IMR-90 (cell line): ENCODE measurements around the gene CENPP. TPM values are rescaled to one million over a fixed set of nuclear protein-coding genes. Genes with fewer than 3 reads are reported as not detected.
A peak's percentile ranks its signal among the peaks of the same experiment; 100 is the strongest.

Source experiments
- ATAC-seq: fragments of 200-7000 bp; cut with Tn5 transposase; 2 replicates; pipeline ENCODE4 v1.9.1; 2020; ENCODE audit warnings: low read depth, mild to moderate bottlenecking, moderate library complexity
- BruUV-seq: library from RNA; stranded (reverse); fragments of 400-500 nt; replicated peaks from 2 replicates; lab custom pipeline; 2021; lab: Mats Ljungman, UMichigan
- CTCF ChIA-PET: fragments of 300-600 bp; formaldehyde crosslinking; extraction: SDS; loops from one replicate; lab custom pipeline; 2021; ENCODE audit warnings: antibody characterized with exemption; lab: Yijun Ruan, JAX
- POLR2A ChIA-PET: fragments of 300-600 bp; sonication (Branson Sonifier 250); formaldehyde crosslinking; loops from one replicate; lab custom pipeline; 2022; ENCODE audit warnings: antibody characterized with exemption; ENCODE audit not compliant: unreplicated experiment; lab: Charles Lee
- DNase-seq: peaks from one replicate; pipeline ENCODE4 v3.0.0; 2013
- H2AFZ ChIP-seq: replicated peaks from 2 replicates; pipeline ENCODE3; 2013; ENCODE audit warnings: low read length, mild to moderate bottlenecking; ENCODE audit not compliant: poor library complexity
- H2AK5ac ChIP-seq: 2 replicates; pipeline ENCODE4 v1.6.1; 2013; ENCODE audit warnings: low read depth, low read length, inconsistent platforms
- H2AK9ac ChIP-seq: replicated peaks from 2 replicates; pipeline ENCODE3; 2013; ENCODE audit warnings: mild to moderate bottlenecking, low read depth, low read length, moderate library complexity; ENCODE audit not compliant: poor library complexity
- H2BK120ac ChIP-seq: 2 replicates; pipeline ENCODE4 v1.6.1; 2013; ENCODE audit warnings: low read depth, low read length, inconsistent platforms
- H2BK15ac ChIP-seq: 3 replicates; pipeline ENCODE4 v1.6.1; 2013; ENCODE audit warnings: low read depth, low read length, inconsistent platforms
- H2BK20ac ChIP-seq: 2 replicates; pipeline ENCODE4 v1.6.1; 2013; ENCODE audit warnings: low read depth, mild to moderate bottlenecking, inconsistent platforms, low read length, moderate library complexity
- H2BK5ac ChIP-seq: 2 replicates; pipeline ENCODE4 v1.6.1; 2013; ENCODE audit warnings: mild to moderate bottlenecking, low read depth, low read length, inconsistent platforms; ENCODE audit not compliant: poor library complexity, severe bottlenecking
- H3K14ac ChIP-seq: replicated peaks from 2 replicates; pipeline ENCODE4 v1.6.1; 2013; ENCODE audit warnings: low read depth, low read length, inconsistent platforms
- H3K18ac ChIP-seq: 2 replicates; pipeline ENCODE4 v1.6.1; 2013; ENCODE audit warnings: low read depth, low read length, control low read depth
- H3K23ac ChIP-seq: 2 replicates; pipeline ENCODE4 v1.6.1; 2013; ENCODE audit warnings: low read depth, low read length, inconsistent platforms
- H3K27ac ChIP-seq: 2 replicates; pipeline ENCODE4 v1.5.1; 2013; ENCODE audit warnings: mild to moderate bottlenecking, control low read depth, low read length; ENCODE audit not compliant: insufficient read depth
- H3K27me3 ChIP-seq: 2 replicates; pipeline ENCODE4 v1.6.1; 2013; ENCODE audit warnings: low read length; ENCODE audit not compliant: control insufficient read depth, insufficient read depth
- H3K36me3 ChIP-seq: 2 replicates; pipeline ENCODE4 v1.6.1; 2013; ENCODE audit warnings: low read length, mixed read lengths; ENCODE audit not compliant: control insufficient read depth, insufficient read depth
- H3K4ac ChIP-seq: 2 replicates; pipeline ENCODE4 v1.6.1; 2013; ENCODE audit warnings: low read depth, low read length, inconsistent platforms
- H3K4me1 ChIP-seq: 2 replicates; pipeline ENCODE4 v1.6.1; 2013; ENCODE audit warnings: low read length, mixed read lengths; ENCODE audit not compliant: control insufficient read depth, insufficient read depth
- H3K4me2 ChIP-seq: 2 replicates; pipeline ENCODE4 v1.6.1; 2013; ENCODE audit warnings: low read depth, mild to moderate bottlenecking, control low read depth, low read length, moderate library complexity
- H3K4me3 ChIP-seq: 2 replicates; pipeline ENCODE4 v1.5.1; 2013; ENCODE audit warnings: low read depth, mild to moderate bottlenecking, control low read depth, low read length, moderate library complexity; ENCODE audit not compliant: insufficient read depth
- H3K56ac ChIP-seq: 2 replicates; pipeline ENCODE4 v1.6.1; 2013; ENCODE audit warnings: low read length, inconsistent platforms; ENCODE audit not compliant: insufficient read depth; ENCODE audit errors: extremely low read depth
- H3K79me1 ChIP-seq, 2 experiments: 2 replicates each; pipeline ENCODE4 v1.6.1; 2013; ENCODE audit warnings: low read length in 2 of 2, inconsistent platforms in 1 of 2, low read depth in 1 of 2
- H3K9ac ChIP-seq: 2 replicates; pipeline ENCODE4 v1.6.1; 2013; ENCODE audit warnings: low read depth, low read length, control low read depth
- H3K9me1 ChIP-seq: 2 replicates; pipeline ENCODE4 v1.6.1; 2013; ENCODE audit warnings: low read length, inconsistent platforms; ENCODE audit not compliant: insufficient read depth
- H3K9me3 ChIP-seq: 2 replicates; pipeline ENCODE4 v1.6.1; 2013; ENCODE audit warnings: low read length; ENCODE audit not compliant: control insufficient read depth, insufficient read depth
- H4K20me1 ChIP-seq: 2 replicates; pipeline ENCODE4 v1.6.1; 2013; ENCODE audit warnings: low read length, inconsistent platforms; ENCODE audit not compliant: insufficient read depth
- H4K5ac ChIP-seq: 2 replicates; pipeline ENCODE4 v1.6.1; 2013; ENCODE audit warnings: mild to moderate bottlenecking, low read depth, low read length, control low read depth
- H4K8ac ChIP-seq, 2 experiments: 2 replicates each; pipeline ENCODE4 v1.6.1; 2013; ENCODE audit warnings: low read depth in 2 of 2, low read length in 2 of 2, control low read depth in 1 of 2, inconsistent platforms in 1 of 2
- H4K91ac ChIP-seq: 2 replicates; pipeline ENCODE4 v1.6.1; 2013; ENCODE audit warnings: low read depth, low read length, inconsistent platforms; ENCODE audit not compliant: insufficient read depth
- MXI1 ChIP-seq: IDR thresholded peaks from 2 replicates; pipeline ENCODE4 v1.6.1; 2012; ENCODE audit warnings: low read depth, mild to moderate bottlenecking, low read length, moderate library complexity, borderline replicate concordance
- RFX5 ChIP-seq: IDR thresholded peaks from 2 replicates; pipeline ENCODE4 v1.8.0; 2012; ENCODE audit warnings: low read depth, mild to moderate bottlenecking, low read length, moderate library complexity
- dilution Hi-C: fragments of 300-500 bp; cut with HindIII; formaldehyde crosslinking; loops from one replicate; pipeline ENCODE4 v1.14.3; 2018; ENCODE audit warnings: low sequenced_read_pairs; ENCODE audit not compliant: unreplicated experiment
- in situ Hi-C: fragments of 300-500 bp; cut with MboI; formaldehyde crosslinking; loops from 3 replicates; pipeline ENCODE4 v1.14.3; 2019; ENCODE audit warnings: low sequenced_read_pairs, inconsistent platforms, mixed read lengths
- intact Hi-C: fragments of 100-400 bp; cut with micrococcal nuclease; formaldehyde crosslinking; loops from 2 replicates; pipeline ENCODE4 v1.10.0; 2022
- polyA plus RNA-seq, 3 experiments: library from polyadenylated mRNA; depleted of rRNA; stranded (reverse); fragments of >200 nt; gene quantifications; 2 replicates each; pipeline ENCODE4 v1.2.3, GENCODE V29; 2012; ENCODE audit warnings: low replicate concordance in 1 of 3
- total RNA-seq: library from RNA; depleted of rRNA; stranded (reverse); fragments of >200 nt; gene quantifications from 2 replicates; pipeline ENCODE4 v1.2.3, GENCODE V29; 2012
- TF ChIP-seq, protein P1 (sequence below): conservative IDR thresholded peaks from 2 replicates; pipeline ENCODE4 v1.5.1; 2012; ENCODE audit warnings: mild to moderate bottlenecking, low read depth, low read length, improper control_type of control experiment

Gene CENPP
- total and polyA plus RNA-seq, 2 of the 4 experiments (the other 2 are of a cell fraction): 1.4 to 2.0 TPM

GRCh38 chr9:92308893-92309292 lies 16.9 kb upstream of the CENPP start:
- Histone ChIP-seq H3K14ac (no peak overlapping the region), H3K9me1 (0 out of 2 replicates have a peak, but pooled peaks cover 6% of the 10 kb centered on the region), H4K20me1 (no peaks in the 10 kb centered on the region; the same call in 1 of the 2 replicates), H3K9ac (no peak overlapping the region), H4K8ac (no peak overlapping the region), H3K9me3 (no peaks in the 10 kb centered on the region), H3K27ac (no peak overlapping the region), H3K23ac (no peak overlapping the region), H3K4ac (no peak overlapping the region), H2AK5ac (no peak overlapping the region), H2BK120ac (no peak overlapping the region), H2AK9ac (no peak overlapping the region), H3K4me1 (peaks cover 3% of the 10 kb centered on the region), H4K91ac (no peak overlapping the region), H3K56ac (no peak overlapping the region), H3K4me3 (no peak overlapping the region), H3K27me3 (no peaks in the 10 kb centered on the region), H2AFZ (no peak overlapping the region), H3K79me1 (peaks cover 13 to 34% of the 10 kb centered on the region in 2 experiments), H3K36me3 (peaks cover 33% of the 10 kb centered on the region), H3K4me2 (no peak overlapping the region), H4K5ac (no peak overlapping the region), H3K18ac (no peak overlapping the region), H2BK5ac (no peak overlapping the region), H2BK15ac (no peak overlapping the region), H2BK20ac (no peak overlapping the region)
- peak; percentile 34 for DNase-seq
- dilution Hi-C loops: no loop called here
- intact Hi-C loops: no loop called here
- in situ Hi-C loops: loop anchor here (5.0 kb wide), 1 partner anchor 47 kb away; no protein-coding TSS in a partner anchor
- TF ChIP-seq RFX5: no peak
- no peak for TF ChIP-seq MXI1
- TF ChIP-seq, protein P1, sequence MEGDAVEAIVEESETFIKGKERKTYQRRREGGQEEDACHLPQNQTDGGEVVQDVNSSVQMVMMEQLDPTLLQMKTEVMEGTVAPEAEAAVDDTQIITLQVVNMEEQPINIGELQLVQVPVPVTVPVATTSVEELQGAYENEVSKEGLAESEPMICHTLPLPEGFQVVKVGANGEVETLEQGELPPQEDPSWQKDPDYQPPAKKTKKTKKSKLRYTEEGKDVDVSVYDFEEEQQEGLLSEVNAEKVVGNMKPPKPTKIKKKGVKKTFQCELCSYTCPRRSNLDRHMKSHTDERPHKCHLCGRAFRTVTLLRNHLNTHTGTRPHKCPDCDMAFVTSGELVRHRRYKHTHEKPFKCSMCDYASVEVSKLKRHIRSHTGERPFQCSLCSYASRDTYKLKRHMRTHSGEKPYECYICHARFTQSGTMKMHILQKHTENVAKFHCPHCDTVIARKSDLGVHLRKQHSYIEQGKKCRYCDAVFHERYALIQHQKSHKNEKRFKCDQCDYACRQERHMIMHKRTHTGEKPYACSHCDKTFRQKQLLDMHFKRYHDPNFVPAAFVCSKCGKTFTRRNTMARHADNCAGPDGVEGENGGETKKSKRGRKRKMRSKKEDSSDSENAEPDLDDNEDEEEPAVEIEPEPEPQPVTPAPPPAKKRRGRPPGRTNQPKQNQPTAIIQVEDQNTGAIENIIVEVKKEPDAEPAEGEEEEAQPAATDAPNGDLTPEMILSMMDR: no peak
- CTCF ChIA-PET: interaction anchor here (1.1 kb wide), 1 partner anchor 325 kb away, joined by 3 read pairs; no protein-coding TSS in a partner anchor
- POLR2A ChIA-PET: no interaction called here
- ATAC-seq: peak; percentile 27; the same call in 1 of the 2 replicates
- no TSS peak for BruUV-seq
